K562 (cell line): Measurements from ENCODE around the gene TUBB4B. TPM values are rescaled to one million over a fixed set of nuclear protein-coding genes. Genes with fewer than 3 reads are reported as not detected.
A peak's percentile ranks its signal among the peaks of the same experiment; 100 is the strongest.

Experiments used
- ARID3A ChIP-seq: IDR thresholded peaks from 2 replicates; pipeline ENCODE4 v1.6.1; 2012; ENCODE audit warnings: low read depth, low read length, improper control_type of control experiment, borderline replicate concordance
- BRD9 ChIP-seq: fragments of 450-650 bp; IDR thresholded peaks from 2 replicates; pipeline ENCODE4 v1.6.1; 2018; ENCODE audit warnings: low read depth; ENCODE audit not compliant: partially characterized antibody
- E2F6 ChIP-seq, 2 experiments: IDR thresholded peaks; 2 replicates each; pipeline ENCODE4 v1.6.1; 2011; ENCODE audit warnings: borderline replicate concordance in 1 of 2, control low read depth in 1 of 2, low read depth in 1 of 2, low read length in 1 of 2, mild to moderate bottlenecking in 1 of 2, mixed read lengths in 1 of 2, moderate library complexity in 1 of 2; ENCODE audit not compliant: insufficient read depth in 1 of 2, insufficient read length in 1 of 2, poor library complexity in 1 of 2, severe bottlenecking in 1 of 2; ENCODE audit errors: extremely low read depth in 1 of 2
- FOXA3 ChIP-seq, 2 experiments: fragments of 450-650 bp in 1 of 2; sonication (generic) in 1 of 2; formaldehyde crosslinking; IDR thresholded peaks in 1 of 2; conservative IDR thresholded peaks in 1 of 2; 2 replicates each; pipeline versions ENCODE4 v1.4.0 to v1.8.0; 2020 to 2022; ENCODE audit warnings: mild to moderate bottlenecking in 2 of 2, missing genetic modification reagents in 1 of 2
- FUS ChIP-seq: fragments of 200-400 bp; formaldehyde crosslinking; optimal IDR thresholded peaks from 2 replicates; pipeline ENCODE3; 2017; ENCODE audit warnings: low read depth, low read length
- GTF2F1 ChIP-seq: IDR thresholded peaks from 2 replicates; pipeline ENCODE4 v1.6.1; 2011; ENCODE audit warnings: low read depth, low read length, improper control_type of control experiment
- IRF2 ChIP-seq: sonication (generic); formaldehyde crosslinking; IDR thresholded peaks from 2 replicates; pipeline ENCODE4 v1.8.1; 2022; ENCODE audit warnings: mild to moderate bottlenecking, missing genetic modification reagents
- KDM2B ChIP-seq: fragments of 250-450 bp; sonication (Bioruptor Pico); IDR thresholded peaks from 2 replicates; pipeline ENCODE4 v1.8.0; 2021; ENCODE audit warnings: mild to moderate bottlenecking, moderate library complexity
- KLF10 ChIP-seq: fragments of 250-450 bp; sonication (Bioruptor Pico); IDR thresholded peaks from 2 replicates; pipeline ENCODE4 v1.6.1; 2021; ENCODE audit warnings: matching md5 sums
- NFATC3 ChIP-seq: fragments of 450-650 bp; IDR thresholded peaks from 2 replicates; pipeline ENCODE4 v1.6.1; 2017; ENCODE audit warnings: mild to moderate bottlenecking
- PRPF4 ChIP-seq: fragments of 200-400 bp; formaldehyde crosslinking; IDR thresholded peaks from one replicate; pipeline ENCODE4 v1.6.1; 2017; ENCODE audit warnings: low read length, low read depth, mild to moderate bottlenecking; ENCODE audit not compliant: insufficient read depth, poor library complexity, severe bottlenecking
- SMAD2 ChIP-seq: fragments of 150-350 bp; IDR thresholded peaks from 2 replicates; pipeline ENCODE4 v1.6.1; 2014; ENCODE audit warnings: low read depth, mild to moderate bottlenecking, low read length
- SMC3 ChIP-seq: conservative IDR thresholded peaks from 2 replicates; pipeline ENCODE4 v1.6.1; 2011; ENCODE audit warnings: low read depth, low read length, improper control_type of control experiment; ENCODE audit not compliant: insufficient read depth
- SOX6 ChIP-seq: fragments of 450-650 bp; IDR thresholded peaks from 2 replicates; pipeline ENCODE4 v1.6.1; 2014; ENCODE audit warnings: mild to moderate bottlenecking
- TBP ChIP-seq: optimal IDR thresholded peaks from 2 replicates; pipeline ENCODE3; 2011; ENCODE audit warnings: low read depth, low read length, improper control_type of control experiment
- TEAD2 ChIP-seq: fragments of 450-650 bp; IDR thresholded peaks from 2 replicates; pipeline ENCODE4 v1.6.1; 2016; ENCODE audit warnings: missing genetic modification characterization, control low read depth, missing compliant biosample characterization
- TOE1 ChIP-seq, 2 experiments: fragments of 450-650 bp in 1 of 2; sonication (generic) in 1 of 2; formaldehyde crosslinking in 1 of 2; IDR thresholded peaks; 2 replicates each; pipeline versions ENCODE4 v1.7.1 to v1.8.0; 2016 to 2022; ENCODE audit warnings: borderline replicate concordance in 2 of 2, mild to moderate bottlenecking in 2 of 2, antibody characterized with exemption in 1 of 2, inconsistent platforms in 1 of 2, low read depth in 1 of 2, missing genetic modification reagents in 1 of 2, moderate library complexity in 1 of 2
- TRIM25 ChIP-seq: fragments of 450-650 bp; IDR thresholded peaks from 2 replicates; pipeline ENCODE4 v1.7.0; 2016; ENCODE audit warnings: borderline replicate concordance
- VEZF1 ChIP-seq: fragments of 200-800 bp; sonication (Bioruptor generic); IDR thresholded peaks from 2 replicates; pipeline ENCODE4 v1.6.1; 2017; ENCODE audit warnings: missing genetic modification characterization, missing compliant biosample characterization
- XRCC4 ChIP-seq: IDR thresholded peaks from one replicate; pipeline ENCODE4 v1.6.1; 2011; ENCODE audit not compliant: insufficient read depth, insufficient read length; ENCODE audit errors: extremely low read depth
- polyA plus RNA-seq, 8 experiments: library from polyadenylated mRNA; depleted of rRNA in 4 of 8; stranded (reverse) in 5 of 8; unstranded in 3 of 8; fragments of >200 nt; fragmentation: Nextera tagmentation in 2 of 8; fragmentation: Illumina TruSeq in 1 of 8; extraction: Ambion mirVana in 2 of 8; extraction: Trizol in 1 of 8; gene quantifications; 2 replicates each; pipeline versions ENCODE4 v1.2.1 to v1.2.3, GENCODE V29; 2011 to 2014; ENCODE audit warnings: inconsistent platforms in 1 of 8, missing spikeins in 1 of 8
- total RNA-seq, 7 experiments: library from RNA; depleted of rRNA in 6 of 7; stranded (reverse); fragments of >200 nt in 6 of 7; fragmentation: Illumina TruSeq in 2 of 7; extraction: Trizol in 2 of 7; gene quantifications; 2 replicates each; pipeline versions ENCODE4 v1.2.1 to v1.2.3, GENCODE V29; 2011 to 2021; ENCODE audit warnings: low replicate concordance in 1 of 7

TUBB4B gene
- total and polyA plus RNA-seq, 9 of the 15 experiments (the other 6 are each of a cell fraction or from before 2014, with no cell fraction given) = 24.1 to 443 (median 268) TPM

GRCh38 chr9:137277329-137278041, 36.4 kb downstream of the TUBB4B start, which contains the start of gene TOR4A (continued):
- TF ChIP-seq TRIM25 (no peak), XRCC4 (no peak), BRD9 (no peak), TBP (peak; percentile 77), PRPF4 (no peak), NFATC3 (no peak), KLF10 (CRISPR knock-in tag) (no peak), SMC3 (no peak), SMAD2 (no peak), E2F6 (IDR thresholded peaks at IDR 0.05; ENCODE audit: borderline replicate concordance in 1 of 2, extremely low read depth in 1 of 2, insufficient read depth in 1 of 2, insufficient read length in 1 of 2, low read depth in 1 of 2, low read length in 1 of 2, poor library complexity in 1 of 2, severe bottlenecking in 1 of 2) (peak; percentile 57 to 85), TEAD2 (tag) (no peak), GTF2F1 (no peak), FUS (no peak), IRF2 (CRISPR knock-in tag) (no peak), KDM2B (CRISPR knock-in tag) (no peak), VEZF1 (CRISPR knock-in tag) (peak; percentile 91), TOE1 (IDR thresholded peaks at IDR 0.05; ENCODE audit: borderline replicate concordance) (0 out of 2 replicates have a peak, but pooled peaks have one; percentile 52), TOE1 (CRISPR knock-in tag; IDR thresholded peaks at IDR 0.05; ENCODE audit: borderline replicate concordance, low read depth) (no peak), SOX6 (peak; percentile 39; the same call in 1 of the 2 replicates), FOXA3 (CRISPR knock-in tag; conservative IDR thresholded peaks at IDR 0.05 in 1 of 2, IDR thresholded peaks at IDR 0.05 in 1 of 2) (no peak), ARID3A (no peak)
